Measurements from ENCODE around the gene RNF207.

The RNF207 gene

DNA sequence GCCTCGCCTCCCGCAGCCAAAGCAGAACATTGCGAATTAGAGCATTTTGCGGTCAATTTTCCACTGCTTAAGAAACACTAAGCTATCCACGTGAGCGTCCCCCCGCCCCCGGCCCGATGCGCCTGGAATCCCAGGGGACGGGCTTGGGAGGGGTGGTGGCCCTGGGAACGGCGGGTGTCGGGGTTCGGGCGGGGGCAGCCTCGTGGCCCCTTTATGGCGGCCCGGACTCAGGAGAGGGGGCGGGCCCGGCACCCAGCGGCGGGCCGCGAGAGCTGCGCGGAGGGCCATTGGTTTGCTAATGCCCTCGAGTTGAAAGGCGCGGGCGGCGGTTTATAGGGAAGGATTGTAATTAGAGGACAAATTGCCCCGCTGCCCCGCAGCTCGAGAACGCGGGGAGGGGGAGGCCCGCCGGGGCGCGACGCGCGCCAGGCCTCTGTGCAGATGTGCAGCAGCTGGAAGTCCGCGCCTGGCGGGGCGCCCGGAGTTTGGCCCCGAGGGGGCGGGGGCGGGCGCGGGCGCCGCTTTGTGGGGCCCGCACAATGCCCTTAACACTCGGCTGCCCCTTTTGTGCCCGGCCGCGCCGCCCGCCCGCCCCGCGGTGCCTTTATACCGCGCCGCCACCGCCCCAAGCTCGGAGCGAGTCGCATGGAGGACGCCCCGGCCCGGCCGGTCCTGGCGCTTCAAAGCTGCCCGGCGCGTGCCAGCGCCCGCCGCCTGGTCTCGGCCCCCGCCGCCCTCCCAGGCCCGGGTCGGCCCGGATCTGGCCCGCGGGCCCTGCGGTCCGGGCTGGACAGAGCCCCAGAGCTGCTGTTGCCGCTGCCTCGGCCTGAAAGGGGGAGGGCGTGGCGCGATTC lies 36.2 kb downstream of the RNF207 start:
- TF ChIP-seq GATA3 (IDR thresholded peaks at IDR 0.05; ENCODE audit: low read depth, low read length) = no peak
- TF ChIP-seq GATA2 (IDR thresholded peaks at IDR 0.05; ENCODE audit: low read depth, low read length) = no peak

DNA sequence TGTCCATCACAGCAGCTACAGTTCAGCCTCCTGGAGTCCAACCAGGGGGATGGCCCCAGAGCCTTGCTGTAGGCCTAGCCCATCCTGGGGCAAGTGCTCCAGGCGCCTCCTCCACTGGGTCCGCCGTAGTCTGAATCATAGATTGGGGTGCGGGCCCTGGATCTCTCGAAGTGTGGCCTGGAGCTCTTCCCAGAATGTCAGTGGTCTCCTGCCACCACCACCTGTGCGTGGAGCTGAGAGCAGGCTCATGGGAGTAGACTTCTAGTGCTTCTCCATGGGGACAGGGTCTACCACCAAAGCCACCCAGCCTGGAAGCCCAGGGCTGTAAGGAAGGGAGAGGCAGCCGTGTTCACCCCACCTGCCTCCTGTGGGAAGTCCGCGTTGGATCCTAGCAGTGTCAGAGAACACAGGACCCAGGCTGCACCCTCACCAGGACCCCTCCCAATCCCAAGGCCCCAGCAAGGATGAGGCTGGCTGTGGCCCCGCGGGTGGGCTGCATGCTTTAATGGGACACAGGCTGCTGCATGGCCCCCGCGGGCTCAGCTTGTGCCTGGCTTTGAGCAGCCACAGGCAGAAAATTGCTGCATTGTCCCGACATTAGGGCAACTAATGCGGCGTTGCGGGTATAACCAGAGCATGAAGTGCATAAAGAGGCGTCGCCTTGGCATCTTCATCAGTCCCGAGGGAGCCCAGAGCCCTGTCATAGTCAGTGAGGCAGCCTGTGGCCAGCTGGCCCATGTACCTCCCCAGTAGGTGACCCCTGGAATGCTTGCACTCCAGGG lies 37.3 kb downstream of the RNF207 start:
- no peak for TF ChIP-seq GATA2 (IDR thresholded peaks at IDR 0.05; ENCODE audit: low read depth, low read length)
- TF ChIP-seq GATA3 (IDR thresholded peaks at IDR 0.05; ENCODE audit: low read depth, low read length) = no peak

GRCh38 chr1:6243993-6244392 lies 38.1 kb downstream of the RNF207 start, which contains the start of gene HES3:
HES3 (plus strand) TSS chr1:6244179; CDS start chr1:6244366, 187 bp downstream.
- TF ChIP-seq GATA2 (IDR thresholded peaks at IDR 0.05; ENCODE audit: low read depth, low read length) = no peak
- no peak for TF ChIP-seq GATA3 (IDR thresholded peaks at IDR 0.05; ENCODE audit: low read depth, low read length)

DNA sequence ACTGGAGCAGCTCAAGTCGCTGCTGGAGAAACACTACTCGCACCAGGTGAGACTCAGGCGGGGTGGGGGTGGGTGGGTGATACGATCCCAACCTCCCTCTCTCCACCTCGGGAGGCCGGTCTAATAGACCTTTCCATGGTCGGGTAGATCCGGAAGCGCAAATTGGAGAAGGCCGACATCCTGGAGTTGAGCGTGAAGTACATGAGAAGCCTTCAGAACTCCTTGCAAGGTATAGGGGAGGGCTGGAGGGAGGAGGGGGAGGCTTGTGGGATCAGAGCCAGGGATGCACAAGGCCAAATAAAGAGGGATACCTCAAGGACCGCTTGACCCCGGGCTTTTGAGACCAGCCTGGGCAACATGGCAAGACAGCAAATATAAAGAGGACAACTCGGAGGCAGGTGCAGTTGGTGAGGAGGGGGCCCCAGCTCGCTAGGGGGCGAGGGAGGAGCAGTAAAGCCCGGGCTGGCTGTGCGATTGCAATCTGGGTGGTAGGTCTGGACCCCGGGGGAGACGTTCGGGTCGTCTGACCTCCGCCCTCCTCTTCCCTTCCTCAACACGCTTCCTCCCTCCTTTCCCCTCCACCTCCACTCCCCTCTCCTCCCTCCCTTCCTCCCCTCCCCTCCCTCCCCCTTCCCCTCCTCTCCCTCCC lies 38.6 kb downstream of the RNF207 start:
- TF ChIP-seq GATA3 (IDR thresholded peaks at IDR 0.05; ENCODE audit: low read depth, low read length) (no peak), GATA2 (IDR thresholded peaks at IDR 0.05; ENCODE audit: low read depth, low read length) (peak; percentile 43; the same call in 1 of the 2 replicates)

GRCh38 chr1:6245086-6245868 lies 39.4 kb downstream of the RNF207 start:
- no peak for TF ChIP-seq GATA2 (IDR thresholded peaks at IDR 0.05; ENCODE audit: low read depth, low read length)
- no peak for TF ChIP-seq GATA3 (IDR thresholded peaks at IDR 0.05; ENCODE audit: low read depth, low read length)

DNA sequence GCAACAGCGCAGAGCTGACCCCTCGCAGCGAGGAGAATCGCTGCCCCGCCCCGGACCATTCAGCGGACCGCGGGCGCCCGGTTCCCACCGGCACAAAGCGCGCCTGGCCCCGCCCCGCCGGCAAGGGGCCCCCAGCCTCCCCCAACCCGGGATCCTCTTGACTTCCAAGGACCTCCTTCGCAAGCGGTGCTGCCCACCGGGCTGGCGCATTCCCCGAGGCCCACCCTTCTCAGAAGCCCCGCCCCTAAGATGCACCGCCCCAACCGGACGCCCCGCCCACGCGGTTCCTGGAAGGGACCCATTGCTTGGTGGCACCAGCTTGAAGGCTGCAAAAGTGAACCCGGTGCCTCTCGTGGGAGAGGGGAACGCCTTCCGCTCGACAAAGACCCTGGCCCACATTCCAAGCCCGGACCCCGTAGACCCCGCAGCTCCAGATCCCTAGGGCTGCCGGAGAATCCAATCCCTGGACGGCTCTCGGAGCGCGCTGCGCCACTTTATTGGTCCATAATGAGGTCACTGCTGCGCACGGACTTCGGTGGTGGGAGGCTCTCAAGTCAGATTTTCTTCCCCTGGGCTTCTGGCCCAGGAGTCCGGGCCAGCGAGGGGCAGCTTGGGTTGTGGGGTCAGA lies 40.1 kb downstream of the RNF207 start:
- TF ChIP-seq GATA3 (IDR thresholded peaks at IDR 0.05; ENCODE audit: low read depth, low read length) (no peak), GATA2 (IDR thresholded peaks at IDR 0.05; ENCODE audit: low read depth, low read length) (no peak)

- no peak for TF ChIP-seq GATA3 (IDR thresholded peaks at IDR 0.05; ENCODE audit: low read depth, low read length)
- TF ChIP-seq GATA2 (IDR thresholded peaks at IDR 0.05; ENCODE audit: low read depth, low read length) = no peak
These were observed 40.9 kb downstream of the RNF207 start for GRCh38 chr1:6246497-6247467.

GRCh38 chr1:6247651-6248050 lies 41.7 kb downstream of the RNF207 start:
- TF ChIP-seq GATA3 (IDR thresholded peaks at IDR 0.05; ENCODE audit: low read depth, low read length) = no peak
- TF ChIP-seq GATA2 (IDR thresholded peaks at IDR 0.05; ENCODE audit: low read depth, low read length) = no peak

GRCh38 chr1:6248161-6248776 lies 42.4 kb downstream of the RNF207 start:
- no peak for TF ChIP-seq GATA3 (IDR thresholded peaks at IDR 0.05; ENCODE audit: low read depth, low read length)
- no peak for TF ChIP-seq GATA2 (IDR thresholded peaks at IDR 0.05; ENCODE audit: low read depth, low read length)

DNA sequence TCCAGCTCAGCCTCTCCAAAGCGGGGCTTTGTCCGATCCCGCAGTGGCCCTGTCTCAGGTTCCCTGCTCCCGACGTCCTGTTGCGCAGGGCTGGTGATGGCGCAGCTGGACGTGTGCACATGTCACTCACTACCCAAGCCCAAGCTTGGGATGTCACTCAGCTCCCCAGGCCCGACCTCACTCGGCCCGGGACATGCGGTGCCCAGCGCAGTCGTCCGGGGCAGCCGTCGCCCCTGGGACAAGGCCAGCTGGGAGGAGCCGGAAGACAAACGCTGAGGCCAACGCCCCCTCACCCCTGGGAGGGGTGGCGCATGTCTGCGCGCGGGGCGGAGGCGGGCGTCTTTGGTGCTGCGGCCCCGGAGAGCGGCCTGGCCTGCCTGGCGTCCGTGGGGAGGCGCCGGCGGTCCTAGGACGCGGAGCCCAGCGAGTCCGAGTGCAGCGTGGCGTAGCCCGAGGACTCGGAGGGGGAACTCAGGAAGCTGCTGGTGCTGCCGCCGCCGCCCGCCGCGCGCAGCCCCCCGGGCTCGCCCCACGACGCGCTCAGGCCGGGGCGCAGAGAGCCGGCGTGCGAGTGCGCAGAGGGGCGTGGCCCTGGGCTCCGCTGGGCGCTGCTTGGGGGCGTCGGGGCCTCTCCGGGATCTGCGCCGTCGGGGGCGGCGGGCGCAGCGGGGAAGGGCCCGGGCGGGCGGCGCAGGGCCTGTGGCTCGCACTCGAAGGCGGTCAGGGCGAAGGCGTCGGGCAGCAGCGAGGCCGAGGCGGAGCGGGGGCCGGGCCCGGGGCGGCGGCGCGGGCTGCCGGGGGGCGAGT lies 43.2 kb downstream of the RNF207 start:
- TF ChIP-seq GATA2 (IDR thresholded peaks at IDR 0.05; ENCODE audit: low read depth, low read length) (no peak), GATA3 (IDR thresholded peaks at IDR 0.05; ENCODE audit: low read depth, low read length) (no peak)
